GM23248 (cell line): ENCODE measurements around the gene LRRC74A. TPM values are rescaled to one million over a fixed set of nuclear protein-coding genes. Genes with fewer than 3 reads are reported as not detected.
"Not testable (repeated sequence)": the region's sequence is repeated elsewhere in the genome, so short reads cannot be mapped to it uniquely, and the experiment has no call there.

Source experiments
- DNase-seq: peaks from one replicate; pipeline ENCODE4 v3.0.0-alpha.2; 2015
- H2AFZ ChIP-seq: fragments of 200-600 bp; sonication (generic); 2 replicates; pipeline ENCODE4 v1.6.1; 2016; ENCODE audit warnings: antibody characterized with exemption
- H3F3A ChIP-seq: fragments of 200-600 bp; sonication (generic); 2 replicates; pipeline ENCODE4 v1.6.1; 2016; ENCODE audit warnings: mild to moderate bottlenecking, antibody characterized with exemption, mixed run types; ENCODE audit not compliant: insufficient read depth
- H3K27ac ChIP-seq: fragments of 200-600 bp; sonication (generic); 2 replicates; pipeline ENCODE4 v1.5.1; 2016; ENCODE audit warnings: mild to moderate bottlenecking
- H3K27me3 ChIP-seq: fragments of 200-600 bp; sonication (generic); replicated peaks from 2 replicates; pipeline ENCODE4 v1.6.1; 2016; ENCODE audit warnings: mild to moderate bottlenecking; ENCODE audit not compliant: insufficient read depth
- H3K36me3 ChIP-seq: fragments of 200-600 bp; sonication (generic); 2 replicates; pipeline ENCODE4 v1.6.1; 2016; ENCODE audit warnings: low read depth, mild to moderate bottlenecking
- H3K4me1 ChIP-seq: fragments of 200-600 bp; sonication (generic); 2 replicates; pipeline ENCODE4 v1.6.1; 2016; ENCODE audit warnings: mild to moderate bottlenecking; ENCODE audit not compliant: insufficient read depth
- H3K4me2 ChIP-seq: fragments of 200-600 bp; sonication (generic); one replicate; pipeline ENCODE4 v1.6.1; 2016; ENCODE audit warnings: mild to moderate bottlenecking; ENCODE audit not compliant: unreplicated experiment
- H3K4me3 ChIP-seq: fragments of 200-600 bp; sonication (generic); 2 replicates; pipeline ENCODE4 v1.5.1; 2016; ENCODE audit warnings: mild to moderate bottlenecking
- H3K79me2 ChIP-seq: fragments of 200-600 bp; sonication (generic); 2 replicates; pipeline ENCODE4 v1.6.1; 2016; ENCODE audit warnings: mild to moderate bottlenecking; ENCODE audit not compliant: insufficient read depth
- H3K9ac ChIP-seq: fragments of 200-600 bp; sonication (generic); 2 replicates; pipeline ENCODE4 v1.6.1; 2016; ENCODE audit warnings: mild to moderate bottlenecking
- H3K9me2 ChIP-seq: fragments of 200-600 bp; sonication (generic); 2 replicates; pipeline ENCODE4 v1.6.1; 2016; ENCODE audit warnings: mixed run types, mild to moderate bottlenecking, moderate library complexity; ENCODE audit not compliant: insufficient read depth
- H3K9me3 ChIP-seq: fragments of 200-600 bp; sonication (generic); one replicate; pipeline ENCODE4 v1.6.1; 2017; ENCODE audit warnings: low read depth
- H4K20me1 ChIP-seq: fragments of 200-600 bp; sonication (generic); 2 replicates; pipeline ENCODE4 v1.6.0; 2016; ENCODE audit not compliant: insufficient read depth
- EZH2 ChIP-seq: fragments of 200-600 bp; sonication (generic); IDR thresholded peaks from 2 replicates; pipeline ENCODE4 v1.6.1; 2018; ENCODE audit warnings: antibody characterized with exemption, mild to moderate bottlenecking; ENCODE audit not compliant: insufficient read depth, poor library complexity, severe bottlenecking
- EZH2phosphoT487 ChIP-seq: fragments of 200-600 bp; sonication (generic); IDR thresholded peaks from 2 replicates; pipeline ENCODE4 v1.6.1; 2018; ENCODE audit warnings: antibody characterized with exemption, moderate library complexity, mild to moderate bottlenecking, low read depth; ENCODE audit not compliant: insufficient read depth
- WGBS, 2 experiments: methylation state at CpG; one replicate each; pipeline ENCODE4 v1.1.6; 2015 to 2017; ENCODE audit warnings: low lambda C conversion rate in 2 of 2, low coverage in 1 of 2; ENCODE audit errors: missing lambda C conversion rate in 2 of 2; 5-methylcytosine and 5-hydroxymethylcytosine counted together
- in situ Hi-C: fragments of 300-500 bp; cut with MboI; formaldehyde crosslinking; loops from 2 replicates; pipeline ENCODE4 v1.15.0; 2020
- polyA plus RNA-seq: library from polyadenylated mRNA; unstranded; fragments of >200 nt; fragmentation: Nextera tagmentation; extraction: Ambion mirVana; gene quantifications from 2 replicates; pipeline ENCODE4 v1.2.1, GENCODE V29; 2016
- total RNA-seq: library from RNA; depleted of rRNA; stranded (reverse); fragments of >200 nt; shearing (Covaris generic); gene quantifications from 2 replicates; pipeline ENCODE4 v1.2.3, GENCODE V29; 2014

Gene LRRC74A
- total and polyA plus RNA-seq, 2 experiments from 2014 or later = not detected

DNA sequence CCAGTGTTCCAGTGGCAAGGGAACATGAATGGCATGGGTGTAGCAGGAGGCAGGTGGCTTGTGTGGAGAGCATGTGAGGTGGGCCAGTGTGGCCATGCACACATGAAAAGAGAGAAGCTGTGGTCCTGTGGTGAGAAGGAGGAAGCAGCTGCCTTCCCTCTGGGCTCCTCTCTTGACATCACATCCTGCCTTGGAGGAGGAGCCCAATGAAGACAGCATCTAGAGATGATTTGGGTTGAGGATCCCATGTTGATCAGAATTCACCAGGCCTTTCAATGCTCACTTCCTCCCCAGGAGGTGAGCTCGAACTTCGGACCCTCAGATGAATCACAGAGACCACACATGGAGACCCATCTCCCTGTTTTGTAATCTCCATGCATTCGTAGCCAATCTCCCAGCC, 82.6 kb downstream of the LRRC74A start:
- DNase-seq = no peak
- Histone ChIP-seq H3K9me2 (no peaks in the 10 kb centered on the region), H3K9me3 (no peaks in the 10 kb centered on the region), H3K9ac (no peak overlapping the region), H3K36me3 (no peaks in the 10 kb centered on the region), H3K27me3 (no peaks in the 10 kb centered on the region), H3K4me3 (no peak overlapping the region), H3K27ac (no peak overlapping the region), H4K20me1 (no peaks in the 10 kb centered on the region), H3K4me1 (peaks cover 23% of the 10 kb centered on the region), H3K79me2 (no peaks in the 10 kb centered on the region), H3F3A (peaks cover 11% of the 10 kb centered on the region), H2AFZ (no peak overlapping the region), H3K4me2 (no peak overlapping the region)
- TF ChIP-seq EZH2 (no peak), EZH2phosphoT487 (no peak)
- in situ Hi-C loops = no loop called here
- 96 to 99% methylated on average over 3 of the region's 3 CpGs for WGBS, 2 experiments

DNA sequence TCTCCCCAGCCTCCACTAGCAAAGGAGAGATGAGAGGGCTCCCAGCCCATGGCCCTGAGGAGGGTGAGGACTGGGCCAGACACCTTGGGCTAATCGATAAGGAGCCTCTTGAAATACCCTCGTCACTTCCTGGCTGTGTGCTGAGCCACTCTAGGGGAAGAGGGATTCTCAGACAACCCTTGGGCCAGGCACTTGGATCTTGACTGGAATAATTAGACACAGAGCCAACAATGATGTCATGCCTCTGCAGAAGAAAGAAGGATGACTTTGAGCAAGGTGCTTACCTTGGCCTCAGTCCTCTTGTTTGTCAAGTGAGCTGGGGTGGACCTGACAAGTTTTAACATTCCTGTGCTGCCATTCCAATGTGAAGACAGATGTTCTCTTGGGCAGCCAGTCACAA, 83.1 kb downstream of the LRRC74A start:
- no peaks in the 10 kb centered on the region for H3K27me3 ChIP-seq
- no peak overlapping the region for H3K4me2 ChIP-seq
- peaks cover 18% of the 10 kb centered on the region for H3K4me1 ChIP-seq
- no peaks in the 10 kb centered on the region for H3K9me3 ChIP-seq
- H3K27ac ChIP-seq = no peak overlapping the region
- in situ Hi-C loops = no loop called here
- 63 to 64% methylated on average over 2 of the region's 2 CpGs for whole genome bisulfite sequencing, 2 experiments
- no peak for DNase-seq
- H3K9ac ChIP-seq = no peak overlapping the region
- no peak overlapping the region for H3K4me3 ChIP-seq
- no peaks in the 10 kb centered on the region for H3K36me3 ChIP-seq
- H4K20me1 ChIP-seq = no peaks in the 10 kb centered on the region
- H3F3A ChIP-seq = peaks cover 11% of the 10 kb centered on the region
- no peaks in the 10 kb centered on the region for H3K79me2 ChIP-seq
- no peak overlapping the region for H2AFZ ChIP-seq
- TF ChIP-seq EZH2 = no peak
- no peak for TF ChIP-seq EZH2phosphoT487
- no peaks in the 10 kb centered on the region for H3K9me2 ChIP-seq

DNA sequence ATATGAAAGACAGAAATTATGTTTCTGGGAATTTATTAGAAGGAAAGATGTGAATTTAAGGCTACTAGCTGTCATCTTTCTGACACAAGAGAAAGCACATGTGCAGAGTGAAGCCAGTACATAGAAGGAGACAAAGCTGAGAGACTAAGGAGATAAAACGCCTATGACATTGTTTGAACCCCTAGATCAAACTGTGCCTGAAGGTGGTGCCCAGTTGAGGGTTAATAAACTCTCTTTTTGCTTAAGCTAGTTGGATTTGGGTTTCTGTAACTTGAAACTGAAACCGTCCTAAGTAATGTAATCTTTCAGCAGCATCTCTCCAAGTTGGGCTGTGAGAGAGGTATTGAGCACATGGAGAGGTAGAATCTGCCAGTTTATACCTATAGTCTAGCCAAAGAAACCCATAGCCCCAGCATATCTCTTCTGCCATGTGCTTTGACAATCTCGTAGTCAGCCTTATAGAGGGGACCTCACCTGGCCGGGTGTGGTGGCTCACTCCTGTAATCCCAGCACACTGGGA, 84.2 kb downstream of the LRRC74A start:
- DNase-seq = no peak
- H3F3A ChIP-seq = peaks cover 7% of the 10 kb centered on the region
- no peak overlapping the region for H3K4me3 ChIP-seq
- TF ChIP-seq EZH2phosphoT487 (no peak), EZH2 (no peak)
- peaks cover 9% of the 10 kb centered on the region for H3K4me1 ChIP-seq
- no peak overlapping the region for H3K9ac ChIP-seq
- no peak overlapping the region for H2AFZ ChIP-seq
- 79 to 80% methylated on average over 4 of the region's 4 CpGs for WGBS, 2 experiments
- no peaks in the 10 kb centered on the region for H3K27me3 ChIP-seq
- no peaks in the 10 kb centered on the region for H3K79me2 ChIP-seq
- H4K20me1 ChIP-seq = no peaks in the 10 kb centered on the region
- H3K9me3 ChIP-seq = no peaks in the 10 kb centered on the region
- H3K27ac ChIP-seq = no peak overlapping the region
- no peaks in the 10 kb centered on the region for H3K9me2 ChIP-seq
- in situ Hi-C loops = loop anchor here (10.0 kb wide), 1 partner anchor 154 kb away; no protein-coding TSS in a partner anchor
- H3K36me3 ChIP-seq = no peaks in the 10 kb centered on the region
- no peak overlapping the region for H3K4me2 ChIP-seq

DNA sequence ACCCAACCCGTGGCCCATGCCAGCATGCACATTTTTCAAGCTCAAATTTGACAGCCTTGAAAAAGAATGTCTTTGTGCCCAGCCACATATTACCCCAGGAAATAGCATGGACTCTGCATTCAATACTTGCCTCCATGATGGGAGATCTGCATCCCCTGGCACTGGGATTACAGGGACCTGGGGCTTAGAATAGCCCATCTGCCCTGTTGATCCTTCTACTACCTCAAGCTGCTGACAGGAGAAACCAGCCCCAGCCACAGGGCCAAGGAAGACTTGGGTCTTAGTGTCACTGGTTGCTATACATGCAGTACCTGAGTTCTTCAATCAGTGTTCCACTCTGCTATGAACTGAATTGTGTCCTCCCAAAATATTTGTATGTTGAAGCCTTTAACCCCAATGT, 85.3 kb downstream of the LRRC74A start:
- no peak overlapping the region for H2AFZ ChIP-seq
- H3K9me2 ChIP-seq = no peaks in the 10 kb centered on the region
- 6 to 8% methylated on average over 1 of the region's 1 CpG for WGBS, 2 experiments
- no peak for TF ChIP-seq EZH2phosphoT487
- TF ChIP-seq EZH2 = no peak
- H4K20me1 ChIP-seq = no peaks in the 10 kb centered on the region
- in situ Hi-C loops = loop anchor here (10.0 kb wide), 1 partner anchor 153 kb away; no protein-coding TSS in a partner anchor
- H3K27ac ChIP-seq = no peak overlapping the region
- DNase-seq = no peak
- H3K36me3 ChIP-seq = no peaks in the 10 kb centered on the region
- H3F3A ChIP-seq = no peaks in the 10 kb centered on the region
- H3K9me3 ChIP-seq = no peaks in the 10 kb centered on the region
- H3K9ac ChIP-seq = no peak overlapping the region
- H3K4me1 ChIP-seq = peaks cover 5% of the 10 kb centered on the region
- no peak overlapping the region for H3K4me3 ChIP-seq
- no peaks in the 10 kb centered on the region for H3K79me2 ChIP-seq
- no peak overlapping the region for H3K4me2 ChIP-seq
- no peaks in the 10 kb centered on the region for H3K27me3 ChIP-seq

DNA sequence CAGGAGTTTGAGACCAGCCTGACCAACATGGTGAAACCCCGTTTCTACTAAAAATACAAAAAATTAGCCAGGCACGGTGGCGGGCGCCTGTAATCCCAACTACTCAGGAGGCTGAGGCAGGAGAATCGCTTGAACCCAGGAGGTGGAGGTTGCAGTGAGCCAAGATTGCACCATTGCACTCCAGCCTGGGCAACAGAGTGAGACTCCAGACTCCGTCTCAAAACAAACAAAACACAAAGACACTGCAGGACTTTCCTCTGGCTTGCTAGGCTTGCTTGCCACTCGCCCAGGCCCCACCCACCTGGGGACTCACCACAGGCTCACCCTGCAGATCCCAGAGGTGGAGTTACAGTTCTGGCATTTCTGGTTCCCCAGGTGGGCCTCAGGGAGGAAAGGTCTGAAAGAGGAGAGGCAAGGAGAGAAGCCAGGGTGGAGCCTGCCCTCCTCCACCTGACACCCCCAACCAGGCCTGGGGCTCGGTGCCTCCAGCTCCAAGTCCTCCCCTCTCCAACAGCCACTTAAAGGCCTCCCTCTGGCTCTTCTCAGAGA, 88.4 kb downstream of the LRRC74A start:
- in situ Hi-C loops = loop anchor here (10.0 kb wide), 1 partner anchor 150 kb away; no protein-coding TSS in a partner anchor
- not testable (repeated sequence) for H3K36me3 ChIP-seq, DNase-seq, H4K20me1 ChIP-seq, H3K9me2 ChIP-seq, H3K4me3 ChIP-seq, H3K27me3 ChIP-seq, H2AFZ ChIP-seq, H3K79me2 ChIP-seq, H3K9ac ChIP-seq, H3K9me3 ChIP-seq, H3K27ac ChIP-seq, H3K4me2 ChIP-seq
- WGBS, 2 experiments = 52 to 53% methylated on average over 8 of the region's 8 CpGs
- peaks cover 18% of the 10 kb centered on the region for H3F3A ChIP-seq
- peaks cover 30% of the 10 kb centered on the region for H3K4me1 ChIP-seq
